RWPE2 (cell line): ENCODE measurements around the gene GNL1.
A peak's percentile ranks its signal among the peaks of the same experiment; 100 is the strongest.
"Not testable (repeated sequence)": the region's sequence is repeated elsewhere in the genome, so short reads cannot be mapped to it uniquely, and the experiment has no call there.

ENCODE experiments used
- ATAC-seq: fragments of 200-7000 bp; cut with Tn5 transposase; 3 replicates; pipeline ENCODE4 v1.9.1; 2021; ENCODE audit warnings: low read depth
- DNase-seq: peaks from one replicate; pipeline ENCODE4 v3.0.0-alpha.2; 2020; ENCODE audit warnings: low spot score
- H3K27ac ChIP-seq: fragments of 450-650 bp; 2 replicates; pipeline ENCODE4 v1.5.1; 2017; ENCODE audit warnings: mild to moderate bottlenecking; ENCODE audit not compliant: poor library complexity, severe bottlenecking
- H3K27me3 ChIP-seq: fragments of 250-450 bp; sonication (Bioruptor Pico); 2 replicates; pipeline ENCODE4 v1.5.1; 2021; ENCODE audit warnings: mild to moderate bottlenecking, moderate library complexity; ENCODE audit not compliant: insufficient read depth, poor library complexity, severe bottlenecking
- H3K36me3 ChIP-seq: fragments of 250-450 bp; sonication (Bioruptor Pico); 2 replicates; pipeline ENCODE4 v1.5.1; 2020; ENCODE audit warnings: low read depth, mild to moderate bottlenecking, moderate library complexity
- H3K4me1 ChIP-seq: fragments of 250-450 bp; sonication (Bioruptor Pico); 2 replicates; pipeline ENCODE4 v1.5.1; 2021; ENCODE audit warnings: mild to moderate bottlenecking, moderate library complexity; ENCODE audit not compliant: insufficient read depth, poor library complexity, severe bottlenecking
- H3K4me3 ChIP-seq: fragments of 250-450 bp; sonication (Bioruptor Pico); 2 replicates; pipeline ENCODE4 v1.5.1; 2021; ENCODE audit warnings: mild to moderate bottlenecking, moderate library complexity; ENCODE audit not compliant: severe bottlenecking
- H3K9me3 ChIP-seq: fragments of 250-450 bp; sonication (Bioruptor Pico); 2 replicates; pipeline ENCODE4 v1.5.1; 2021; ENCODE audit warnings: mild to moderate bottlenecking, moderate library complexity; ENCODE audit not compliant: severe bottlenecking
- TF ChIP-seq, protein P1 (sequence below): fragments of 450-650 bp; IDR thresholded peaks from one replicate; pipeline ENCODE4 v1.5.1; 2017; ENCODE audit warnings: mild to moderate bottlenecking, moderate library complexity; ENCODE audit not compliant: poor library complexity, severe bottlenecking

GNL1 gene

GRCh38 chr6:30507849-30508827 lies 48.2 kb downstream of the GNL1 start:
- TF ChIP-seq, protein P1, sequence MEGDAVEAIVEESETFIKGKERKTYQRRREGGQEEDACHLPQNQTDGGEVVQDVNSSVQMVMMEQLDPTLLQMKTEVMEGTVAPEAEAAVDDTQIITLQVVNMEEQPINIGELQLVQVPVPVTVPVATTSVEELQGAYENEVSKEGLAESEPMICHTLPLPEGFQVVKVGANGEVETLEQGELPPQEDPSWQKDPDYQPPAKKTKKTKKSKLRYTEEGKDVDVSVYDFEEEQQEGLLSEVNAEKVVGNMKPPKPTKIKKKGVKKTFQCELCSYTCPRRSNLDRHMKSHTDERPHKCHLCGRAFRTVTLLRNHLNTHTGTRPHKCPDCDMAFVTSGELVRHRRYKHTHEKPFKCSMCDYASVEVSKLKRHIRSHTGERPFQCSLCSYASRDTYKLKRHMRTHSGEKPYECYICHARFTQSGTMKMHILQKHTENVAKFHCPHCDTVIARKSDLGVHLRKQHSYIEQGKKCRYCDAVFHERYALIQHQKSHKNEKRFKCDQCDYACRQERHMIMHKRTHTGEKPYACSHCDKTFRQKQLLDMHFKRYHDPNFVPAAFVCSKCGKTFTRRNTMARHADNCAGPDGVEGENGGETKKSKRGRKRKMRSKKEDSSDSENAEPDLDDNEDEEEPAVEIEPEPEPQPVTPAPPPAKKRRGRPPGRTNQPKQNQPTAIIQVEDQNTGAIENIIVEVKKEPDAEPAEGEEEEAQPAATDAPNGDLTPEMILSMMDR, result no peak
- no peak for DNase-seq
- Histone ChIP-seq H3K27ac (no peak overlapping the region), H3K9me3 (no peaks in the 10 kb centered on the region), H3K4me3 (no peak overlapping the region), H3K27me3 (no peaks in the 10 kb centered on the region), H3K4me1 (no peaks in the 10 kb centered on the region), H3K36me3 (no peaks in the 10 kb centered on the region)
- ATAC-seq, result no peak

DNA sequence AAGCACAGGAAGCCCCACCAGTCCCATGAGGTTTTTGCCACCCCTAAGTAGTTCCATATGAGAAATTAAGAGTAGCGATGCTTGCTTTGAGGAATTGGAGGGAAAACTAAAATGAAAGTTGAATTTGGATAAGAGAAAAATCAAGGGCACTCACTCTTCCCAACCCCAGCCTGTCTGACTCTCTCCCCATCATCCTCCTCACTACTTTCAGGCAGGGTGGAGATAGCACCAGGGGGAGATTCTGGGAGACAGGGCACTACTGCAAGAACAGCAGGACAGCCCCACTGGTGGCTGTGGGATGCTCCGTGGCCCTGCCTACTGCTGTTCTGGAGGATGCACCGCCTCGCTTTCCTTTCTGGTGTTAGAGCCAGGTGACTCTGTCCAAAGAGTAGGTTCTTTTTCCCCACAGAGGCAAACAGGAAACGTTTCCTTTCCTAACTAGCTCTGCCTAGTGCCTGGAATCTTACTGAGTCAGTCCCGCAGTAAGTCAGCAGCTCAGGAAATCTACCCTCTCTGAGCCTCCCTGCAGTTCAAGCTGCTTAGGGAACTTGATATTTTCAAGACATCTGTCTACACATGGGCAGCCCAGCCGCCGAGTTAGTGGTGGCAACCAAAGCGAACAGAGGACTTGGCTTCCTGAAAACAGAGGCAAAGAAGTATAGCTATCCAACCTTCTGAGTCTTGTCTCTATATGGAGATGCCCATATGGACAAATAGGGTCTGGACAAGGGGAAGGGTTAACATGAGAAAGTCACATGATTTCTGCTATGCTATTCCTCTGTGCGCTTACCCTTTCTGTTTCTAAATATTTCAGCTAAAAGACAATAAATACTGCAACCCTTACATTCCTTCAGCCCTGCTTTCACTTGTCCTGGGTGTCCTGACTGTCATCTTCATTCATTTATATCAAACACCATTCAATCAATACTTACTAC lies 55.6 kb downstream of the GNL1 start:
- ATAC-seq, result peak; percentile 76
- TF ChIP-seq, protein P1, result no peak

DNA sequence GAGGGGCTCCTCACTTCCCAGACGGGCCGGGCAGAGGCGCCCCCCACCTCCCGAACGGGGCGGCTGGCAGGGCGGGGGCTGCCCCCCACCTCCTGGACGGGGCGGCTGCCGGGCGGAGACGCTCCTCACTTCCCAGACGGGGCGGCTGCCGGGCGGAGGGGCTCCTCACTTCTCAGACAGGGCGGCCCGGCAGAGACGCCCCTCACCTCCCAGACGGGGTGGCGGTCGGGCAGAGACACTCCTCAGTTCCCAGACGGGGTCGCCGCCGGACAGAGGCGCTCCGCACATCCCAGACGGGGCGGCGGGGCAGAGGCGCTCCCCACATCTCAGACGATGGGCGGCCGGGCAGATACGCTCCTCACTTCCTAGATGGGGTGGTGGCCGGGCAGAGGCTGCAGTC lies 57.6 kb downstream of the GNL1 start:
- not testable (repeated sequence) for H3K27me3 ChIP-seq, DNase-seq, H3K27ac ChIP-seq, ATAC-seq, H3K4me3 ChIP-seq, H3K9me3 ChIP-seq, H3K36me3 ChIP-seq
- H3K4me1 ChIP-seq, result peaks cover 20% of the 10 kb centered on the region

More for the DNA sequence above, 55.6 kb downstream of the GNL1 start:
- H3K27ac ChIP-seq, result peak overlapping the region; percentile 39
- no peaks in the 10 kb centered on the region for H3K27me3 ChIP-seq
- no peaks in the 10 kb centered on the region for H3K36me3 ChIP-seq
- no peak for DNase-seq
- no peaks in the 10 kb centered on the region for H3K9me3 ChIP-seq
- H3K4me3 ChIP-seq, result no peak overlapping the region
- H3K4me1 ChIP-seq, result peaks cover 20% of the 10 kb centered on the region

DNA sequence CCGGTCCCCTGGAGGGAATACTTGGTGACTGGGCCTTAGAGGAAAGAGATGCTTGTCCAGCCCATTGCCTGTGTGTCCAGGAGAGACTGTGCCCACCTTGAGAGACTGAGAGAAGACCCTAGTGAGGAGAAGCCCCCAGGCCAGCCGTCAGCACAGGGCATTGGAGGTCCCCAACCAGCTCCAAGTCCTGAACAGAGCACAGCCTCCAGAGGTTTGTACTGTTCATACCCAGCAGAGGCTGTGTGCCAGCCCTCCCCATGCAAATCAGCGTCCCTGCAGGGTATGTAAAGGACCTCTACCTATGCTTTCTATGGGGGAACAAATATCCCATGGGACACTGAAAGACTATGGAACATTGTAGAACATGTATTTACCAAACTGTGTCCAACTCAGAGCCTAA lies 58.6 kb downstream of the GNL1 start:
- H3K36me3 ChIP-seq, result peaks cover 8% of the 10 kb centered on the region
- TF ChIP-seq, protein P1, result no peak
- no peak for ATAC-seq
- H3K4me3 ChIP-seq, result no peak overlapping the region
- no peak overlapping the region for H3K27ac ChIP-seq
- H3K9me3 ChIP-seq, result no peaks in the 10 kb centered on the region
- H3K27me3 ChIP-seq, result no peaks in the 10 kb centered on the region
- no peak for DNase-seq
- peaks cover 20% of the 10 kb centered on the region for H3K4me1 ChIP-seq

DNA sequence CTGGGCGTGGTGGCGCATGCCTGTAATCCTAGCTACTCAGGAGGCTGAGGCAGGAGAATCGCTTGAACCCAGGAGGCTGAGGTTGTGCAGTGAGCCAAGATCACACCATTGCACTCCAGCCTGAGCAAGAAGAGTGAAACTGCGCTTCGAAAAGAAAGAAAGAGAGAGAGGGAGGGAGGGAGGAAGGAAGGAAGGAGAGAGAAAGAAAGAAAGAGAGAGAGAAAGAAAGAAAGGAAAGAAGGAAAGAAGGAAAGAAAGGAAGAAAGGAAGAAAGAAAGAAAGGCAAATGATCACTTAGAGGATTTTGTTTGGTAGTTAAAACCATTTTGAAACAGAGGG lies 59.1 kb downstream of the GNL1 start:
- H3K9me3 ChIP-seq, DNase-seq, H3K27me3 ChIP-seq, H3K27ac ChIP-seq, H3K4me3 ChIP-seq, ATAC-seq: not testable (repeated sequence)
- H3K4me1 ChIP-seq, result peaks cover 20% of the 10 kb centered on the region
- peaks cover 13% of the 10 kb centered on the region for H3K36me3 ChIP-seq
